Gastrocnemius medialis (tissue), 4 donors: ENCODE results near the gene UBA3. TPM values are rescaled to one million over a fixed set of nuclear protein-coding genes. Genes with fewer than 3 reads are reported as not detected.

Experiments
- ATAC-seq, 2 donors: fragments of 150-250 bp; one replicate each; pipeline ENCODE4 v1.9.1; 2016
- DNase-seq, 2 donors: peaks; one replicate each; pipeline ENCODE4 v3.0.0-alpha.2; 2019
- H3K27ac ChIP-seq, 4 donors: fragments of 200-600 bp; sonication (generic); 1 replicate in 1 of 4; 2 replicates in 3 of 4; pipeline ENCODE4 v1.5.1; 2016 to 2018; ENCODE audit warnings: mild to moderate bottlenecking in 2 of 4, moderate library complexity in 1 of 4
- H3K27me3 ChIP-seq, 3 donors: fragments of 200-600 bp; sonication (generic) in 2 of 3; 1 replicate in 1 of 3; 2 replicates in 2 of 3; pipeline versions ENCODE4 v1.5.1 to v1.6.0; 2016 to 2019; ENCODE audit warnings: mild to moderate bottlenecking in 1 of 3, moderate library complexity in 1 of 3
- H3K36me3 ChIP-seq, 2 donors: fragments of 200-600 bp; sonication (generic) in 1 of 2; one replicate each; pipeline ENCODE4 v1.5.1; 2017 to 2018
- H3K4me1 ChIP-seq, 2 donors: fragments of 200-600 bp; sonication (generic) in 1 of 2; one replicate each; pipeline ENCODE4 v1.5.1; 2016 to 2017; ENCODE audit warnings: mild to moderate bottlenecking in 2 of 2
- H3K4me3 ChIP-seq, 4 donors: fragments of 200-600 bp; sonication (generic) in 3 of 4; 1 replicate in 1 of 4; 2 replicates in 3 of 4; pipeline ENCODE4 v1.5.1; 2016 to 2019; ENCODE audit warnings: mild to moderate bottlenecking in 2 of 4
- H3K9me3 ChIP-seq, 3 donors: fragments of 200-600 bp; sonication (generic) in 2 of 3; 1 replicate in 1 of 3; 2 replicates in 2 of 3; pipeline ENCODE4 v1.5.1; 2016 to 2019
- POLR2A ChIP-seq, 2 donors: fragments of 450-650 bp; IDR thresholded peaks; one replicate each; pipeline ENCODE4 v1.6.1; 2017; ENCODE audit warnings: antibody characterized with exemption in 2 of 2, mild to moderate bottlenecking in 2 of 2, moderate library complexity in 2 of 2
- in situ Hi-C, 4 donors: fragments of 200-750 bp; cut with MboI; loops; one replicate each; pipeline versions ENCODE4 v1.15.0 to v1.8.0; 2017; ENCODE audit warnings: low sequenced_read_pairs in 4 of 4
- intact Hi-C: fragments of 100-400 bp; cut with DNase I; formaldehyde crosslinking; loops from one replicate; pipeline ENCODE4 v1.15.1; 2023; ENCODE audit warnings: low total_unique reads
- total RNA-seq, 4 donors: library from RNA; depleted of rRNA; stranded (reverse); fragments of >200 nt; gene quantifications; one replicate each; pipeline versions ENCODE4 v1.1.0 to v1.2.3, GENCODE V29; 2016
- TF ChIP-seq, protein P1 (sequence below), 5 experiments: fragments of 450-650 bp in 3 of 5; fragments of 200-600 bp in 2 of 5; sonication (generic) in 2 of 5; IDR thresholded peaks in 4 of 5; conservative IDR thresholded peaks in 1 of 5; 1 replicate in 4 of 5; 2 replicates in 1 of 5; pipeline ENCODE4 v1.5.1; 2016 to 2019; ENCODE audit warnings: antibody characterized with exemption in 5 of 5, mild to moderate bottlenecking in 3 of 5, moderate library complexity in 3 of 5

The UBA3 gene
- total RNA-seq, result 10 to 100 TPM; 29.3 to 42.2 (median 36.0) TPM

DNA sequence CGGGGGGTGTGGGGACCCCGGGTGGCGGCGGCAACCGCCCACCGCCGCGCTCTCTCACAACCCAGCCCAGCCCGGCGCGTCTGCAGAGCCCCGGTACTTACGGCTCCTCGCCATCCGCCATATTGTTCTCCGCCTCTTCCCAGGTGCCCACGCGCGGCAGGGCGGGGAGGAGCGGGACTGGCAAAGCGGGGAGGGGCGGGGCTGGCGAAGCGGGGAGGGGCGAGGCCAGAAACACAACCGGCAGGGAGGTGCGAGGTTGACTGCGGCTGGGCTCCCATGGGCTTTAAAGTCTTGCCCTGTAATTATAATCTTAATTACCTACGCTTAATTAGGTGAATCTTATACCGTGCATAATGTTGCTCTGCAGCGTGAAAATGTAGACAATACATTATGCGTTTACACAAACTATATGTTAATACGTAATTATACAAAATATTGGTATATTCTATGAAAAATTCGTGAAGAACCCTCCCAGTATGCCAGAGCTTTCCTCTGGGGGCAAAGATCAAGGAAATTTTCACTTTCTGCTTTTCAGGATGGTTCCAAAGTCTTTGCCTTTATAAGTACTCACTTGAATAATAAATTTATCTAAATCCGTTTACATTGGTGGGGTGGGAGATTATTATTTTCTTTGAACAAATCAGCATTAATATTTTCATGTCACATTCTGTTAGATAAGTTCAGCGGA lies at the start of gene UBA3:
Gene UBA3, minus strand, starts transcription at position 133 of the 688 bp plus-strand sequence. Its CDS starts 12 bp downstream, at position 121.
- TF ChIP-seq POLR2A (IDR thresholded peaks at IDR 0.05), result peak in 1 of 2 donors; percentile 25
- TF ChIP-seq, protein P1, sequence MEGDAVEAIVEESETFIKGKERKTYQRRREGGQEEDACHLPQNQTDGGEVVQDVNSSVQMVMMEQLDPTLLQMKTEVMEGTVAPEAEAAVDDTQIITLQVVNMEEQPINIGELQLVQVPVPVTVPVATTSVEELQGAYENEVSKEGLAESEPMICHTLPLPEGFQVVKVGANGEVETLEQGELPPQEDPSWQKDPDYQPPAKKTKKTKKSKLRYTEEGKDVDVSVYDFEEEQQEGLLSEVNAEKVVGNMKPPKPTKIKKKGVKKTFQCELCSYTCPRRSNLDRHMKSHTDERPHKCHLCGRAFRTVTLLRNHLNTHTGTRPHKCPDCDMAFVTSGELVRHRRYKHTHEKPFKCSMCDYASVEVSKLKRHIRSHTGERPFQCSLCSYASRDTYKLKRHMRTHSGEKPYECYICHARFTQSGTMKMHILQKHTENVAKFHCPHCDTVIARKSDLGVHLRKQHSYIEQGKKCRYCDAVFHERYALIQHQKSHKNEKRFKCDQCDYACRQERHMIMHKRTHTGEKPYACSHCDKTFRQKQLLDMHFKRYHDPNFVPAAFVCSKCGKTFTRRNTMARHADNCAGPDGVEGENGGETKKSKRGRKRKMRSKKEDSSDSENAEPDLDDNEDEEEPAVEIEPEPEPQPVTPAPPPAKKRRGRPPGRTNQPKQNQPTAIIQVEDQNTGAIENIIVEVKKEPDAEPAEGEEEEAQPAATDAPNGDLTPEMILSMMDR (IDR thresholded peaks at IDR 0.05 in 4 of 5, conservative IDR thresholded peaks at IDR 0.05 in 1 of 5), result no peak
- in situ Hi-C loops (no loop called here), intact Hi-C loops (loop anchor here (1.0 kb wide), 1 partner anchor 28 kb away; the partner anchor contains the start of gene TMF1)
- peak within 1 kb of the TSS; percentile 95 to 99 (median 97) for H3K27ac ChIP-seq
- no peaks in the 10 kb centered on the region for H3K9me3 ChIP-seq
- H3K4me1 ChIP-seq, result peaks cover 58 to 61% of the 10 kb centered on the region in 2 donors
- peak; percentile 86 to 90 for DNase-seq
- H3K27me3 ChIP-seq, result no peaks in the 10 kb centered on the region
- peak; percentile 45 to 52 for ATAC-seq
- H3K4me3 ChIP-seq, result peak within 1 kb of the TSS; percentile 78 to 89 (median 82)
- peaks cover 0 to 11% of the 10 kb centered on the region in 2 donors for H3K36me3 ChIP-seq

- in situ Hi-C loops (no loop called here), intact Hi-C loops (loop anchor here (10.0 kb wide), 3 partner anchors 655 to 1935 kb away; no protein-coding TSS in a partner anchor)
- no peak for TF ChIP-seq POLR2A (IDR thresholded peaks at IDR 0.05)
- TF ChIP-seq, protein P1 (IDR thresholded peaks at IDR 0.05 in 4 of 5, conservative IDR thresholded peaks at IDR 0.05 in 1 of 5), result no peak
- Histone ChIP-seq H3K4me3 (no peak overlapping the region), H3K4me1 (peaks cover 28 to 37% of the 10 kb centered on the region in 2 donors), H3K9me3 (no peaks in the 10 kb centered on the region), H3K27ac (peak overlapping the region; percentile 73 to 95 (median 76)), H3K36me3 (no peaks in the 10 kb centered on the region), H3K27me3 (no peaks in the 10 kb centered on the region)
- DNase-seq (no peak), ATAC-seq (peak; percentile 81 to 92)
Observed at GRCh38 chr3:69129531-69129930, 49.4 kb upstream of the UBA3 start.

DNA sequence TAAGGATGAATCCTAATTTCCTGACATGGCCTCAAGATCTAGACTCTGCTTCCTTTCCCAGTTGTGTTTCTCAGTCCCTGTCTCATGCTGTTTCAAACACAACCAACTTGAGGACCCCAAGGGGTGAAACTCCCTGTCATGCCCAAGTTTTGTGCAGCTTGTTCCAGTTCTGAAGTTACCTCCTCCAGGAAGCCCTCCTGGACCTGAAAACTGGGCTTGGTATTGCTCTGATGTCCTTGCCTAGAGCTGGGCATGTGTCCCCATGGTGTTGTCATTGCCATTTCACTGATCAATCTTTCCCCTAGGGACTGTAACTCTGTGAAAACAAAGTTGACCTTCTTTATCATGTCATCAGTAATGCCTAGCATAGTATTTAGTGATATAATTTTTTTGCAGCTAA lies 48.3 kb upstream of the UBA3 start:
- intact Hi-C loops, result loop anchor here (10.0 kb wide), 3 partner anchors 656 to 1936 kb away; no protein-coding TSS in a partner anchor
- no peaks in the 10 kb centered on the region for H3K9me3 ChIP-seq
- no peak overlapping the region for H3K4me3 ChIP-seq
- no peaks in the 10 kb centered on the region for H3K36me3 ChIP-seq
- H3K4me1 ChIP-seq, result peaks cover 33 to 40% of the 10 kb centered on the region in 2 donors
- in situ Hi-C loops, result no loop called here
- peak overlapping the region; percentile 73 to 95 (median 76) for H3K27ac ChIP-seq
- ATAC-seq (no peak), DNase-seq (no peak)
- TF ChIP-seq, protein P1 (IDR thresholded peaks at IDR 0.05 in 4 of 5, conservative IDR thresholded peaks at IDR 0.05 in 1 of 5), result no peak
- no peak for TF ChIP-seq POLR2A (IDR thresholded peaks at IDR 0.05)
- H3K27me3 ChIP-seq, result no peaks in the 10 kb centered on the region

DNA sequence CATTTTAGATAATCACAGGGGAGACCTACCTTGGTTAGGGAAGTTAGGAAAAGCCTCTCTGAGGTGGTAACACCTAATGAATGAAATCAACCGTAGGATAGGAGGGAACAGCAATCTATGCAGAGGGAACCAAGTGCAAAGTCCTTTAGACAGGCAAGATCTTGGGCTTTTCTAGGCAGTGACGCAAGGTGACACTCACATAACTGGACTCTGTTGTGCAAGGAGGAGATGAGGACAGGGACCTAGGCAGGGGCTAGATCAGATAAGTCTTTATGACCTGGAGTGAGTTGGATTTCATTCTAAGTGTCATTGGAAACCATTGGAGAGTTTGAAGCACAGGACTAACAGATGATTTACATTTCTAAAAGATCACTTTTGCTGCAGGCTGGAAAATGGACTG lies 46.8 kb upstream of the UBA3 start:
- intact Hi-C loops (loop anchor here (10.0 kb wide), 3 partner anchors 658 to 1938 kb away; no protein-coding TSS in a partner anchor), in situ Hi-C loops (no loop called here)
- H3K9me3 ChIP-seq, result no peaks in the 10 kb centered on the region
- H3K27me3 ChIP-seq, result no peaks in the 10 kb centered on the region
- H3K4me1 ChIP-seq, result peaks cover 41 to 50% of the 10 kb centered on the region in 2 donors
- no peaks in the 10 kb centered on the region for H3K36me3 ChIP-seq
- peak overlapping the region; percentile 48 to 95 (median 76) for H3K27ac ChIP-seq
- H3K4me3 ChIP-seq, result no peak overlapping the region
- peak in 1 of 2 donors; percentile 49 for ATAC-seq
- TF ChIP-seq, protein P1 (IDR thresholded peaks at IDR 0.05 in 4 of 5, conservative IDR thresholded peaks at IDR 0.05 in 1 of 5), result no peak
- TF ChIP-seq POLR2A (IDR thresholded peaks at IDR 0.05), result no peak
- peak in 1 of 2 donors; percentile 59 for DNase-seq
